HL-60 (cell line): ENCODE measurements around the gene OCIAD1.
A peak's percentile ranks its signal among the peaks of the same experiment; 100 is the strongest.

ENCODE experiments used
- DNase-seq, 2 experiments: peaks; one replicate each; pipeline ENCODE4 v3.0.0-alpha.2; 2010 to 2020; ENCODE audit warnings: low read depth in 1 of 2, low spot score in 1 of 2
- H3K27ac ChIP-seq: fragments of 250-450 bp; sonication (Bioruptor Pico); replicated peaks from 2 replicates; pipeline ENCODE4 v1.5.1; 2020; ENCODE audit warnings: mild to moderate bottlenecking, moderate library complexity
- H3K27me3 ChIP-seq: fragments of 250-450 bp; sonication (Bioruptor Pico); 2 replicates; pipeline ENCODE4 v1.5.1; 2021; ENCODE audit warnings: mild to moderate bottlenecking, moderate library complexity; ENCODE audit not compliant: insufficient read depth, poor library complexity, severe bottlenecking
- H3K4me3 ChIP-seq: replicated peaks from 2 replicates; pipeline ENCODE4 v1.5.1; 2011; ENCODE audit warnings: mild to moderate bottlenecking, control low read depth, low read length; ENCODE audit not compliant: insufficient read depth
- GABPA ChIP-seq: IDR thresholded peaks from 2 replicates; pipeline ENCODE4 v1.6.1; 2012; ENCODE audit warnings: low read depth
- POLR2AphosphoS5 ChIP-seq: IDR thresholded peaks from 2 replicates; pipeline ENCODE4 v1.6.1; 2012; ENCODE audit warnings: low read depth
- REST ChIP-seq: IDR thresholded peaks from 2 replicates; pipeline ENCODE4 v1.6.1; 2012; ENCODE audit warnings: low read depth; ENCODE audit not compliant: insufficient replicate concordance
- SPI1 ChIP-seq: IDR thresholded peaks from 2 replicates; pipeline ENCODE4 v1.6.1; 2012; ENCODE audit warnings: low read depth, mild to moderate bottlenecking, borderline replicate concordance
- TF ChIP-seq, protein P1 (sequence below): IDR thresholded peaks from one replicate; pipeline ENCODE4 v1.5.1; 2011; ENCODE audit warnings: low read length, control low read depth, inconsistent platforms; ENCODE audit not compliant: insufficient read depth

OCIAD1 gene

DNA sequence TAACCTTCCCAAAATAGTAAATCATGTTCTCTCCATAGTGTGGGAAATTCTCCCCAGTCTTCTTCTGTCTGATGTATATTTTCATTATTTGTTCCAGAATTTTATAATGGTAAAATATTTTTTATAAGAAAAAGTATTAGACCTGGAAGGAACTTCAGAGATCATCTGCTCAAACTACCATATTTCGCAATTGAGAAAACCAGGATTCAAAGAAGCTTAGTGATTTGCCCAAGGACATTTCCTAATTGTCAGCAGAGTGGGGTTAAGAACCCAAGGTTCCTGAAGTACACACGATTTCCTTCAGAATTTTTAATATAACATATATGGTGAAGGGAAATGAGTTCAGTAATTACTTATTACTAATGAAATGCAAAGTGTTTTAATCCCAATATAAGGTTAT, 24.1 kb downstream of the OCIAD1 start:
- H3K4me3 ChIP-seq = no peak overlapping the region
- no peaks in the 10 kb centered on the region for H3K27me3 ChIP-seq
- DNase-seq = no peak
- TF ChIP-seq POLR2AphosphoS5 = no peak
- TF ChIP-seq SPI1 = no peak
- no peak for TF ChIP-seq GABPA
- TF ChIP-seq, protein P1, sequence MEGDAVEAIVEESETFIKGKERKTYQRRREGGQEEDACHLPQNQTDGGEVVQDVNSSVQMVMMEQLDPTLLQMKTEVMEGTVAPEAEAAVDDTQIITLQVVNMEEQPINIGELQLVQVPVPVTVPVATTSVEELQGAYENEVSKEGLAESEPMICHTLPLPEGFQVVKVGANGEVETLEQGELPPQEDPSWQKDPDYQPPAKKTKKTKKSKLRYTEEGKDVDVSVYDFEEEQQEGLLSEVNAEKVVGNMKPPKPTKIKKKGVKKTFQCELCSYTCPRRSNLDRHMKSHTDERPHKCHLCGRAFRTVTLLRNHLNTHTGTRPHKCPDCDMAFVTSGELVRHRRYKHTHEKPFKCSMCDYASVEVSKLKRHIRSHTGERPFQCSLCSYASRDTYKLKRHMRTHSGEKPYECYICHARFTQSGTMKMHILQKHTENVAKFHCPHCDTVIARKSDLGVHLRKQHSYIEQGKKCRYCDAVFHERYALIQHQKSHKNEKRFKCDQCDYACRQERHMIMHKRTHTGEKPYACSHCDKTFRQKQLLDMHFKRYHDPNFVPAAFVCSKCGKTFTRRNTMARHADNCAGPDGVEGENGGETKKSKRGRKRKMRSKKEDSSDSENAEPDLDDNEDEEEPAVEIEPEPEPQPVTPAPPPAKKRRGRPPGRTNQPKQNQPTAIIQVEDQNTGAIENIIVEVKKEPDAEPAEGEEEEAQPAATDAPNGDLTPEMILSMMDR = no peak
- TF ChIP-seq REST = no peak
- no peak overlapping the region for H3K27ac ChIP-seq

- no peak overlapping the region for H3K27ac ChIP-seq
- no peak overlapping the region for H3K4me3 ChIP-seq
- peak in 1 of 2 experiments; percentile 28 for DNase-seq
- TF ChIP-seq POLR2AphosphoS5 (no peak), REST (no peak), GABPA (no peak), SPI1 (no peak)
- TF ChIP-seq, protein P1 = no peak
- H3K27me3 ChIP-seq = no peaks in the 10 kb centered on the region
Observed at GRCh38 chr4:48858130-48858529, 27.2 kb downstream of the OCIAD1 start.

DNA sequence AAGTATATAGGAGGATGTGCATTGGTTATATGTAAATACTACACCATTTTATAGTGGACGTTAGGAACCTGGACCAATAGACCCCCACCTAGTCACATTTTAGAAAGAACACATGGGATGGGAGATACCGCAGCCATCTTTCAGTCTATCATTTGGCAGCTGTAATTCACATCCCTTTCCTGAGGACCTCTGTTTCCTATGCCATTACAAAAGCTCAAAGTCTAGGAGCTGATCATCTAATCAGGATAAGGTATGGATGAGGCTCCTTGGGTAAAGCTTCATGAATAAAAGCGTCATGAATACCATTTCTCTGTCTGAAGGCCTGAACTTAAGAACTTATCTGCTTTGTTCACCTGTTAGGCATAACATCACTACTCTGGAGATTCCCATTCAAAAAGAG, 31.1 kb downstream of the OCIAD1 start:
- Histone ChIP-seq H3K27me3 (no peaks in the 10 kb centered on the region), H3K27ac (no peak overlapping the region), H3K4me3 (no peak overlapping the region)
- no peak for TF ChIP-seq POLR2AphosphoS5
- TF ChIP-seq, protein P1 = no peak
- TF ChIP-seq GABPA = no peak
- no peak for TF ChIP-seq SPI1
- TF ChIP-seq REST = no peak
- DNase-seq = no peak
